Stomach smooth muscle (tissue), 2 donors: Measurements from ENCODE around the gene TMEM54.
A peak's percentile ranks its signal among the peaks of the same experiment; 100 is the strongest.

Source experiments
- H3K27ac ChIP-seq: one replicate; pipeline ENCODE4 v1.7.0; 2013; ENCODE audit warnings: mild to moderate bottlenecking, low read length, inconsistent platforms
- H3K27me3 ChIP-seq, 2 donors: one replicate each; pipeline ENCODE4 v1.7.0; 2013; ENCODE audit warnings: low read length in 2 of 2; ENCODE audit not compliant: insufficient read depth in 2 of 2, control insufficient read depth in 1 of 2
- H3K36me3 ChIP-seq, 2 donors: one replicate each; pipeline ENCODE4 v1.7.0; 2013; ENCODE audit warnings: low read length in 2 of 2; ENCODE audit not compliant: control insufficient read depth in 2 of 2, insufficient read depth in 2 of 2
- H3K4me1 ChIP-seq: one replicate; pipeline ENCODE4 v1.7.0; 2013; ENCODE audit warnings: low read length; ENCODE audit not compliant: control insufficient read depth, insufficient read depth
- H3K4me3 ChIP-seq, 2 donors: one replicate each; pipeline ENCODE4 v1.7.0; 2013; ENCODE audit warnings: low read length in 2 of 2
- H3K9ac ChIP-seq, 2 donors: one replicate each; pipeline ENCODE4 v1.7.0; 2013; ENCODE audit warnings: low read length in 2 of 2, mild to moderate bottlenecking in 1 of 2
- H3K9me3 ChIP-seq, 2 donors: one replicate each; pipeline ENCODE4 v1.7.0; 2013; ENCODE audit warnings: low read length in 2 of 2; ENCODE audit not compliant: control insufficient read depth in 2 of 2
- donor health status: healthy.
- donor health status: Pancreatic carcinoma.

Gene TMEM54

DNA sequence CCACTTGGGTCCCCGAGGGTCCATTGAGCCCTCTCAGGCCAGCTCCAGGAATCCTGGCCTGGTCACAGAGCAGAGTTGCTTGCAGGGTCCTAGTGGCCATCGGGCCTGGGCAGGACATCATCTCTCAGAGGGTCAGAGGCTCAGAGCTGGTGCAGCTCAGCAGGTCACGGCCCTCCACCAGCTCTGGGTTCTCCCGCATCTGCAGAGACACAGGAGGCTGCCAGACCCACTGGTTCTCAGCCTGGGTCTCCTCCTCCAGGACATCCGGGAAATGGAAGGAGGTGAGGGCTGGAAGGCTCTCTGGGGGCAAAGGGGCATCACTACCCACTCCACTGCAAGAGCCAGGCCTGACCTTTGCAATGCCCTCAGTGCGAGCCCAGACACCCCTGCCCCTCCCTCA is 6.5 kb downstream of the TMEM54 start:
- Histone ChIP-seq H3K4me1 (peaks cover 11% of the 10 kb centered on the region), H3K9me3 (no peaks in the 10 kb centered on the region), H3K4me3 (no peak overlapping the region), H3K9ac (no peak overlapping the region), H3K27ac (no peak overlapping the region), H3K27me3 (peaks cover 13 to 27% of the 10 kb centered on the region in 2 donors), H3K36me3 (peaks cover 0 to 2% of the 10 kb centered on the region in 2 donors)

DNA sequence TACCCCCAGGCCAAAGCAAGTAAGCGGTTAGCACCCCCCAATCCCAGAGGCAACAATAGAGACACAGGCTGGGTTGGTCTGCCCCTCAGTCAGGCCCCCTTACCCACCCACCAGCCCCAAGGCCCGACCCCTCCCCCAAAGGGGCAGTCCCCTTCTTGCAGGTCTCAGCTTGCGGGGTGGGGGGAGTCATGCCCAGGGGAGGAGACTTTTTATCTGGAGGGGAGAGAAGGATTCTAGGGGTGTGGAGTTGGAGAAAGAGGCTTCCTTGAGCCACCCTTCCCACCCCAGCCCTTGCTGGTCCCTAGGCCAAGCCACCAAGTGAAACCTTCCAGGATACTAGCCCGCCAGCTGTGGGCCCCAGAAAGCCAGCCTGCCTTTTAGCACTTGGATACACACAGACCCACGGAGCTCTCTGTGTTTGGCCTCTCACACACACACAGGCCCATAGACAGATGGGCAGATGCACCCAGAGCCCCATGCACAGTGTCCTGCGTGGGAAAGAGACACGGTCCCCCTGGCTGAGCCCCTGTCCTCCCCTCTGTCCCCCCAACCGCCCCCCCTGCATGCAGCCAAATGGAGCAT is 7.1 kb downstream of the TMEM54 start:
- Histone ChIP-seq H3K36me3 (peaks cover 0 to 2% of the 10 kb centered on the region in 2 donors), H3K27me3 (peaks cover 13 to 29% of the 10 kb centered on the region in 2 donors), H3K9ac (no peak overlapping the region), H3K4me1 (peaks cover 11% of the 10 kb centered on the region), H3K27ac (no peak overlapping the region), H3K4me3 (no peak overlapping the region), H3K9me3 (no peaks in the 10 kb centered on the region)

DNA sequence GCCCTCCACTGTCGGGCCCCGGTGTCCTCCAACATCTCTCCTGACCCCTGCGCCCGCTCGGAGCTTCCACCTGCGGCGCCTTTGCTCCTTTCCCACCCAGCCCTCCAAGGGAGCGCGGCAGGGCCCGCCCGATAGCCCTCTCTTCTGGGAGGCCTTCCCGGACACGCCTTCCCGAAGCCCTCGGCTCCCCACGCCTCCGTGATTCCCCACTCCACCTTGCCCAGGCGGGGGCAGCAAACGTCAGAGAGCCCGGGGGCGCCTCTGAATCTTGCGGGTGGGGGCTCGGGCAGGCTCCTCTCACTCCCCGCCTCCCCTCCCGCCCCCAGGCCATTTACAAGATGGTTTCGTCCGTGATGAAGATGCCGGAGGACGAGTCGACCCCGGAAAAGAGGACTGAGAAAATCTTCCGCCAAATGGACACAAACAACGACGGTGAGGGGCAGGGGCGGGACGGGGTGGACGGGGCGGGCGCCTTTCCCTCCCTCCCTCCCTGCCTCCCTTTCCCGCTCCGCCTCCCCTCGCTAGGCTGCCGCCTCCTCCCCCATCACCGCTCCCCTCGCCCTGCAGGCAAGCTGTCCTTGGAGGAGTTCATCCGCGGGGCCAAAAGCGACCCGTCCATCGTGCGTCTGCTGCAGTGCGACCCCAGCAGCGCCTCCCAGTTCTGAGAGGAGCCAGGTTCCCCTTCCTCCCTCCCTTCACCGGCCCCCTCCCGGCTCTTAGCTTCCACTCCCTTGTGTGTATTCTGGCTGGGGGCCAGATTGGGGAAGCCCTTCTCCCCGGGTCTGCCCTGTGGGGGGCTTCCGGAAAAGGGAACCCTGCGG is 7.8 kb downstream of the TMEM54 start:
- Histone ChIP-seq H3K9ac (no peak overlapping the region), H3K4me3 (peak overlapping the region; percentile 31 to 66), H3K9me3 (no peaks in the 10 kb centered on the region), H3K4me1 (peaks cover 11% of the 10 kb centered on the region), H3K27me3 (peaks cover 17 to 32% of the 10 kb centered on the region in 2 donors), H3K27ac (no peak overlapping the region), H3K36me3 (peaks cover 0 to 2% of the 10 kb centered on the region in 2 donors)

DNA sequence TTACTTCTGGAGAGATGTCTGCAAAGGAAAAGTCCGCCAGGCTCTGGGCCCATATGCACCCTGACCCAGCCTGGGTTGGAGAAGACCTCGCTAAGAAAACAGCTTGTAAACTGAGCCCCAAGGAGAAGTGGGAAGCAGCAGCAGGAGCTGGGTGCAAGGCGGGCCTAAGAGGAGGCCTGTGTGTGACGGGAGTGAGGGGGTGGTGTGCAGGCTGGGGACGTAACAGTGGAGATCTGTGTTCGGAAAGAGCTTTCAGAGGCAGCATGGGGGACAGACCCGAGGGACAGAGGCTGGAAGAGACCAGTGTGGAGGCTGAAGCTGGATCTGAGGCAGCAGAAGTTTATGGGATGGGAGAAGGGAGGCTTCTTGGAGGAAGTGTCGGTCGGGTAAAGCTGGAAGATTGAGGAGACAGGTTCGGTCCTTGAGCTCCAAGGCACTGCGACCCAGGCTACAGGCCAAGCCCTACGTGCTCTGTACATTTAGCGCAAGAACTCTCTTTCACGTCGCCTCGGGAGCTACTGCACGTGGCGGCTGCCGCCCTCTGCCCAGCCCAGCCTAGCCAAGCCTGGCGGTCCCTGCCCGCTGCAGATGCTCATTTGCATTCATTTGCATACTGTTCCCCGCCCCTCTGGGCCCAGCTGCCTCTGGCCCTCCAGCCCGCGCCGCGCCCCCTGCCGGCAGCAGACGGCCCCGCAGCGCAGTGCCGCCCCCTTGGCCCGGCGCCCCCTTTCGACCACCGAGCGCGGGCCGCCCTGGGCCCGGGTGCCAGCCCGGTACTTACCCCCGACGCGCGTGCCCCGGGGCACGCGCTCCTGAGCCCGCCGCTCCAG is 8.6 kb downstream of the TMEM54 start:
- Histone ChIP-seq H3K9me3 (no peaks in the 10 kb centered on the region), H3K36me3 (no peaks in the 10 kb centered on the region), H3K27ac (no peak overlapping the region), H3K27me3 (peaks cover 22 to 35% of the 10 kb centered on the region in 2 donors), H3K4me3 (peak overlapping the region; percentile 31 to 66), H3K4me1 (peaks cover 11% of the 10 kb centered on the region), H3K9ac (no peak overlapping the region)

DNA sequence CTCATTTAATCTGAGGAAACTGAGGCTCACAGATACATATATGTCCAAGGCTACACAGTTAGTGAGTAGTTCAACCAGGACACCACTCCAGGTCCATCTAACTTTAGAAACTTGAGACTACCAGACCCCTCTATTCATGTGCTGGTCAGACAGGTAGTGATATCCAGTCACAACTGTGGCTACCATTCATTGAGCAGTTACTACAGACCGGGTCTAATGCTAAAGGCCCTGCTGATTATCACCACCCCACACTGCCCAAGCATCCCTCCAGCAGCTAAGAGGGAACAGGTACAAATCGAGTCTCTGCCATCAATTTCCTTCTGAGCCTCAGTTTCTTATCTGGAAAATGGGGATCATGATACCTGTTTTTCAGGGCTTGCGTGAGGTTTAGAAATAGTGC is 9.6 kb downstream of the TMEM54 start:
- no peaks in the 10 kb centered on the region for H3K9me3 ChIP-seq
- no peak overlapping the region for H3K9ac ChIP-seq
- no peaks in the 10 kb centered on the region for H3K36me3 ChIP-seq
- peaks cover 32 to 45% of the 10 kb centered on the region in 2 donors for H3K27me3 ChIP-seq
- H3K4me3 ChIP-seq = no peak overlapping the region
- no peak overlapping the region for H3K27ac ChIP-seq
- H3K4me1 ChIP-seq = peaks cover 11% of the 10 kb centered on the region

DNA sequence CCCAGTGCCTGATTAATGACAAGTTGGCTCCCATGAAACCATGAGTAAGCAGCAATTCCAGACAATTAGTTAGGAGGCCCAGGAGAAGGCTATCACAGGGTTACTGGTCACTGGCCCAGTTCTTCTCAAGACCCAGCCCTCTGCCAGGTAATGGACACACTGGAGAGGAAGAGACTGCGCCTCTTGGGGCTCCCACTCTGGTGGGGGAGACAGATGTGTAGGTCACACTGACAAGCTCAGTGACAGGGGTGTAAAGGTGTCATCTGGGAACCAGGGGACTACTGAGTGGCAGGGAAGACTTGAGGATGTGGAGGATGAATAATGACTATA is 10.0 kb downstream of the TMEM54 start:
- no peaks in the 10 kb centered on the region for H3K36me3 ChIP-seq
- peaks cover 11% of the 10 kb centered on the region for H3K4me1 ChIP-seq

DNA sequence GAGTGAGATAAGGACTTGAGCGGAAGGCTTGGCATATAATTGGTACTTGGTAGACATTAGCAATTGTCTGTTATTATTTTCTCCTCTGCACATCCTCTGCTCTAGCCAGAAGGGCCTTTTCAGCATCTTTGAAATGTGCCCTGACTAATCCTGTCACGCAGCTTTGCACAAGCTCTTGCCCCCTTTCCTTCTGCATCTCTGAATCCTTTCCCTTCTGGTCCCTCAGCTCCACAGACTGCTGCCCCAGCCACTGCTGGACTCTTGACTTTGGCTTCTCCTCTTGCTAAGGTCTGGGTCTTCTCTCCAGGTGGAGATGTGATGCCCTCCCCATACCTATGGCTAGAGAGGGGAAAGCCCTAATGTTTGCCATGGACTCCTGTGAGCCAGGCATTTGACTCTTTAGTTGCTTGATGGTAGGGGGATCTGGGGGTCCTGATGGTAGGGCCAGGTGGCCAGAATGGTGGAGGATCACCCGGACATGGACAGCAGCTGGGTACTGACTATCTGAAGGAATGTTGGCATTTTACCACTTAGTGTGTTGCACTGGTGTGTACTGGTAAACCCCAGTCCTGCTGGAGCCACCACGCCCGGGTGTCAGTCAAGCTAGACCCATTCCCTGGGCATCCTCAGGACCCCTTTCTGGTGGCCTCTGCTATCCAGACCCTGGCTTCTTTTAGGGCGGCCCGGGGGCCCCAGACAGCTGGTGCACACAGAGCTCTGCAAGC is 10.5 kb downstream of the TMEM54 start:
- Histone ChIP-seq H3K27me3 (peaks cover 35 to 53% of the 10 kb centered on the region in 2 donors), H3K4me3 (no peak overlapping the region), H3K9me3 (no peaks in the 10 kb centered on the region), H3K27ac (no peak overlapping the region), H3K36me3 (no peaks in the 10 kb centered on the region), H3K4me1 (peaks cover 14% of the 10 kb centered on the region), H3K9ac (no peak overlapping the region)

More for the DNA sequence above, 10.0 kb downstream of the TMEM54 start:
- H3K9ac ChIP-seq = no peak overlapping the region
- H3K27me3 ChIP-seq = peaks cover 32 to 48% of the 10 kb centered on the region in 2 donors
- no peak overlapping the region for H3K4me3 ChIP-seq
- H3K9me3 ChIP-seq = no peaks in the 10 kb centered on the region
- no peak overlapping the region for H3K27ac ChIP-seq

DNA sequence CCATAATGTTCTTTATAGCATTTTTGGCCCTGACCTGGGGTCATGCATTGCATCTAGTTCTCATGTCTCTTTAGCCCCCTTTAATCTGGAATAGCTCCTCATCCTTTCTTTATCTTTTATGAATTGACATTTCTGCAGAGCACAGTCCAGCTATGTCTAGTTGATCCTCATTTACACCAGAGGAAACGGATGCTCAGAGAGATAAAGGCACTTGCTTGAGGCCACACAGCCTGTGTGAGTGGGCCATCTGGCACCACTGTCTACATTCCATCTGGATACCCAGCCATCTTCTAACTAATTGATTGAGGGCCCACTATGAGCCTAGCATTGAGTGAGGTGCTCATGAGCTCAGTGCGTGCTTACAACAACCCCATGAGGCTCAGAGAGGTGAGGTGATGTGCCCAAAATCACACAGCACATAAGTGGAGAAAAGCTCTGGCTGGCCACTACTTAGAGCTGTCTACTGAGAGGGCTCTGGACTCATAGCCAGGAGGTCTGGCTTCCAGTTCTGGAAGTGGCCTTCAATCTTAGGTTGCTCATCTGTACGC is 11.4 kb downstream of the TMEM54 start:
- Histone ChIP-seq H3K27me3 (peaks cover 42 to 59% of the 10 kb centered on the region in 2 donors), H3K4me3 (no peak overlapping the region), H3K27ac (no peak overlapping the region), H3K9me3 (no peaks in the 10 kb centered on the region), H3K4me1 (peaks cover 14% of the 10 kb centered on the region), H3K9ac (no peak overlapping the region), H3K36me3 (no peaks in the 10 kb centered on the region)

DNA sequence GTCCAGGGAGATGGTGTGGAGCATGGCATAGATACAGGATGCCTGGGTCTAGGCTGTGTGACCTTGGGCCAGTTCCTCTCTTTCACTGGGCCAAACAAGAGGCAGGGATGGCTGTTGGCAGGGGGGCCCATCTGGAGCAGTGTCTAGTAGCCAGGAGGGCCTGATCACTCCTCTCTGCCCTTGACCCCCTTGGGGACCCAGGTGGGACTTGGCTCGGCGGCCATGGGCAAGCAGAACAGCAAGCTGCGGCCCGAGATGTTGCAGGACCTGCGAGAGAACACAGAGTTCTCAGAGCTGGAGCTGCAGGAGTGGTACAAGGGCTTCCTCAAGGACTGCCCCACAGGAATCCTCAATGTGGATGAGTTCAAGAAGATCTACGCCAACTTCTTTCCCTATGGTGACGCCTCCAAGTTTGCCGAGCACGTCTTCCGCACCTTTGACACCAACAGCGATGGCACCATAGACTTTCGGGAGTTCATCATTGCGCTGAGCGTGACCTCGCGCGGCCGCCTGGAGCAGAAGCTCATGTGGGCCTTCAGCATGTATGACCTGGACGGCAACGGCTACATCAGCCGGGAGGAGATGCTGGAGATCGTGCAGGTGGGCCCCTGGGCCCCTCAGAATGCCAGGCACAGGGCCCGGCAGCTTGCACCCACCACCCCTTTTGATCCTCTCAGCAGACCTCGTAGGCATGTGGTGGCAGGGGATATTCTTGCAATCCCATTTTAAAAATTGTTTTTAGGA is 12.3 kb downstream of the TMEM54 start:
- Histone ChIP-seq H3K9ac (no peak overlapping the region), H3K27me3 (peaks cover 45 to 61% of the 10 kb centered on the region in 2 donors), H3K9me3 (no peaks in the 10 kb centered on the region), H3K4me3 (no peak overlapping the region), H3K4me1 (peaks cover 14% of the 10 kb centered on the region), H3K27ac (no peak overlapping the region), H3K36me3 (no peaks in the 10 kb centered on the region)
